MM.1S (cell line): ENCODE results near the gene KLF14.

Source experiments
- CTCF ChIP-seq: fragments of 300-600 bp; sonication (generic); IDR thresholded peaks from 2 replicates; pipeline ENCODE4 v1.5.1; 2016; ENCODE audit warnings: antibody characterized with exemption, low read length, mixed read lengths
- EZH2 ChIP-seq: fragments of 300-600 bp; sonication (generic); optimal IDR thresholded peaks from 2 replicates; pipeline ENCODE3; 2017; ENCODE audit warnings: low read depth, mild to moderate bottlenecking, antibody characterized with exemption, low read length, mixed read lengths

DNA sequence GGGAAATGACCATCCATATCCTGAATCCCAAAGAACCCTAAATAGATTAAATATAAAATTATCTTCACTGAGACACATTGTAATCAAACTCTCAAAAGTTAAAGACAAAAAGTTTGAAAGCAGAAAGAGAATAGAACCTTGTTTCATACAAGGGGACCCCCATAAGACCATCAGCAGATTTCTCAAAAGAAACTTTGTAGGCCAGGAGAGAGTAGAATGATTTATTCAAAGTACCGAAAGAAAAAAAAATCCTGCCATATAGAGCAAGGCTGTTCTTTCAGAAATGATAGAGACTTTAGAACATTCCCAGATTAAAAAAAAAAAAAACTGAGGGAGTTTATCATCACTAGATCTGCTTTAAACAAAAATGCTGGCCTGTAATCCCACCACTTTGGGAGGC, 34.8 kb upstream of the KLF14 start:
- TF ChIP-seq CTCF (no peak), EZH2 (no peak)
